GM12878 (cell line): ENCODE measurements around the gene CAMTA1. TPM values are rescaled to one million over a fixed set of nuclear protein-coding genes. Genes with fewer than 3 reads are reported as not detected.

Source experiments
- ATAC-seq: fragments of 200-7000 bp; cut with Tn5 transposase; 3 replicates; pipeline ENCODE4 v1.9.1; 2020; ENCODE audit warnings: mild to moderate bottlenecking, moderate library complexity
- BruUV-seq: library from RNA; stranded (reverse); fragments of 400-500 nt; replicated peaks from 2 replicates; lab custom pipeline; 2021; lab: Mats Ljungman, UMichigan
- CTCF ChIA-PET: fragments of 300-600 bp; sonication (Branson Sonifier 250); formaldehyde crosslinking; extraction: SDS; loops from one replicate; lab custom pipeline; 2021; ENCODE audit warnings: inconsistent platforms; lab: Yijun Ruan, JAX
- POLR2A ChIA-PET: fragments of 350-600 bp; formaldehyde crosslinking; extraction: SDS; loops from one replicate; lab custom pipeline; 2021; ENCODE audit warnings: inconsistent platforms; lab: Charles Lee
- RAD21 ChIA-PET: fragments of 300-600 bp; sonication (Branson Sonifier 250); formaldehyde crosslinking; loops from one replicate; lab custom pipeline; 2023; ENCODE audit warnings: antibody characterized with exemption; ENCODE audit not compliant: unreplicated experiment; lab: Charles Lee
- SMC1A ChIA-PET: fragments of 300-600 bp; sonication (Branson Sonifier 250); formaldehyde crosslinking; loops from one replicate; lab custom pipeline; 2023; ENCODE audit not compliant: unreplicated experiment, uncharacterized antibody; lab: Charles Lee
- DNase-seq: peaks from one replicate; pipeline ENCODE4 v3.0.0-alpha.2; 2011; ENCODE audit warnings: low read depth, low spot score
- FAIRE-seq: peaks from 3 replicates; lab custom pipeline; 2011; peaks lifted over from hg19 to GRCh38; lab: Jason Lieb, UNC
- H2AFZ ChIP-seq: 2 replicates; pipeline ENCODE4 v1.6.0; 2011; ENCODE audit warnings: low read depth, low read length, control low read depth; ENCODE audit not compliant: control insufficient read depth
- H3K27ac ChIP-seq: 2 replicates; pipeline ENCODE4 v1.5.1; 2011; ENCODE audit warnings: control low read depth; ENCODE audit not compliant: control insufficient read depth, insufficient read depth
- H3K27me3 ChIP-seq, 2 experiments: replicated peaks in 1 of 2; 2 replicates each; pipeline versions ENCODE4 v1.6.0 to v1.6.1; 2011; ENCODE audit warnings: low read length in 1 of 2; ENCODE audit not compliant: control insufficient read depth in 2 of 2, insufficient read depth in 2 of 2
- H3K36me3 ChIP-seq, 2 experiments: 2 replicates each; pipeline ENCODE4 v1.5.1; 2011; ENCODE audit warnings: low read length in 1 of 2; ENCODE audit not compliant: control insufficient read depth in 2 of 2, insufficient read depth in 2 of 2
- H3K4me1 ChIP-seq: 2 replicates; pipeline ENCODE4 v1.6.1; 2011; ENCODE audit warnings: mild to moderate bottlenecking, low read length, moderate library complexity, mixed read lengths; ENCODE audit not compliant: control insufficient read depth, insufficient read depth
- H3K4me2 ChIP-seq: 2 replicates; pipeline ENCODE4 v1.6.0; 2011; ENCODE audit warnings: control low read depth; ENCODE audit not compliant: control insufficient read depth, insufficient read depth
- H3K4me3 ChIP-seq: fragments of 200-600 bp; sonication (generic); 2 replicates; pipeline ENCODE4 v1.5.1; 2016
- H3K79me2 ChIP-seq: 2 replicates; pipeline ENCODE4 v1.6.0; 2011; ENCODE audit warnings: low read length; ENCODE audit not compliant: control insufficient read depth, insufficient read depth
- H3K9ac ChIP-seq: 2 replicates; pipeline ENCODE4 v1.8.0; 2011; ENCODE audit warnings: low read length, control low read depth, mixed read lengths; ENCODE audit not compliant: control insufficient read depth, insufficient read depth
- H3K9me3 ChIP-seq: replicated peaks from 3 replicates; pipeline ENCODE4 v1.5.1; 2011; ENCODE audit warnings: mild to moderate bottlenecking, low read length; ENCODE audit not compliant: control insufficient read depth, insufficient read depth
- H4K20me1 ChIP-seq: 2 replicates; pipeline ENCODE4 v1.6.0; 2011; ENCODE audit not compliant: control insufficient read depth, insufficient read depth
- BACH1 ChIP-seq: fragments of 450-650 bp; IDR thresholded peaks from 2 replicates; pipeline ENCODE4 v1.6.1; 2017; ENCODE audit warnings: mild to moderate bottlenecking, borderline replicate concordance
- CBFB ChIP-seq: IDR thresholded peaks from 2 replicates; pipeline ENCODE4 v1.6.1; 2016; ENCODE audit warnings: antibody characterized with exemption, low read depth
- CBX3 ChIP-seq: fragments of 200-600 bp; sonication (generic); IDR thresholded peaks from 2 replicates; pipeline ENCODE4 v1.6.1; 2016; ENCODE audit warnings: low read depth, borderline replicate concordance
- CREB1 ChIP-seq: IDR thresholded peaks from 2 replicates; pipeline ENCODE4 v1.6.1; 2012; ENCODE audit warnings: low read depth, mild to moderate bottlenecking, inconsistent platforms
- CREM ChIP-seq: IDR thresholded peaks from 2 replicates; pipeline ENCODE4 v1.6.1; 2014; ENCODE audit warnings: antibody characterized with exemption, low read depth
- HSF1 ChIP-seq: fragments of 150-350 bp; IDR thresholded peaks from 2 replicates; pipeline ENCODE4 v1.6.1; 2014; ENCODE audit warnings: mild to moderate bottlenecking, low read depth, low read length
- IRF4 ChIP-seq: IDR thresholded peaks from 2 replicates; pipeline ENCODE4 v1.6.1; 2011; ENCODE audit warnings: low read depth, low read length
- MEF2A ChIP-seq: IDR thresholded peaks from 2 replicates; pipeline ENCODE4 v1.6.1; 2011; ENCODE audit warnings: low read depth, mild to moderate bottlenecking, low read length, moderate library complexity; ENCODE audit not compliant: insufficient read depth
- MEF2B ChIP-seq: fragments of 450-650 bp; IDR thresholded peaks from 2 replicates; pipeline ENCODE4 v1.6.1; 2018; ENCODE audit warnings: mild to moderate bottlenecking, moderate library complexity; ENCODE audit not compliant: partially characterized antibody, poor library complexity, severe bottlenecking
- NFYB ChIP-seq: IDR thresholded peaks from 2 replicates; pipeline ENCODE4 v1.6.1; 2011; ENCODE audit warnings: low read depth, mild to moderate bottlenecking, low read length, improper control_type of control experiment, moderate library complexity; ENCODE audit not compliant: insufficient read depth
- PKNOX1 ChIP-seq: fragments of 450-650 bp; IDR thresholded peaks from 2 replicates; pipeline ENCODE4 v1.6.1; 2016; ENCODE audit warnings: mild to moderate bottlenecking
- RAD51 ChIP-seq: fragments of 450-650 bp; IDR thresholded peaks from 2 replicates; pipeline ENCODE4 v1.6.1; 2016; ENCODE audit warnings: moderate library complexity, mild to moderate bottlenecking, inconsistent platforms
- RB1 ChIP-seq: fragments of 450-650 bp; formaldehyde crosslinking; IDR thresholded peaks from 2 replicates; pipeline ENCODE4 v1.6.1; 2017; ENCODE audit warnings: mild to moderate bottlenecking, borderline replicate concordance
- STAT1 ChIP-seq: fragments of 450-650 bp; conservative IDR thresholded peaks from 2 replicates; pipeline ENCODE4 v1.6.1; 2014; ENCODE audit warnings: antibody characterized with exemption, mild to moderate bottlenecking
- STAT3 ChIP-seq: IDR thresholded peaks from 2 replicates; pipeline ENCODE4 v1.6.1; 2011; ENCODE audit warnings: low read depth, low read length, improper control_type of control experiment
- TBL1XR1 ChIP-seq: IDR thresholded peaks from 2 replicates; pipeline ENCODE4 v1.6.1; 2012; ENCODE audit warnings: low read depth, low read length, improper control_type of control experiment
- USF2 ChIP-seq: IDR thresholded peaks from 2 replicates; pipeline ENCODE4 v1.6.1; 2011; ENCODE audit warnings: low read depth, low read length, improper control_type of control experiment, borderline replicate concordance
- WRNIP1 ChIP-seq: IDR thresholded peaks from 2 replicates; pipeline ENCODE4 v1.6.1; 2011; ENCODE audit warnings: low read depth, low read length, improper control_type of control experiment, borderline replicate concordance
- ZBTB40 ChIP-seq: fragments of 450-650 bp; IDR thresholded peaks from 2 replicates; pipeline ENCODE4 v1.6.1; 2016; ENCODE audit warnings: mild to moderate bottlenecking, moderate library complexity, borderline replicate concordance
- WGBS: methylation state at CpG from one replicate; pipeline ENCODE4 v1.1.6; 2016; ENCODE audit warnings: low lambda C conversion rate; ENCODE audit not compliant: insufficient replicate concordance, insufficient coverage; ENCODE audit errors: missing lambda C conversion rate; 5-methylcytosine and 5-hydroxymethylcytosine counted together
- in situ Hi-C: fragments of 300-500 bp; cut with MboI; formaldehyde crosslinking; loops from 9 replicates; pipeline ENCODE4 v1.14.3; 2018; ENCODE audit warnings: mixed read lengths
- intact Hi-C: fragments of 100-400 bp; cut with micrococcal nuclease; formaldehyde crosslinking; loops from one replicate; pipeline ENCODE4 v1.14.2; 2022; ENCODE audit not compliant: unreplicated experiment
- polyA plus RNA-seq, 11 experiments: library from polyadenylated mRNA; depleted of rRNA in 4 of 11; unstranded in 6 of 11; stranded (reverse) in 5 of 11; fragments of >200 nt; fragmentation: Nextera tagmentation in 4 of 11; fragmentation: Illumina TruSeq in 1 of 11; extraction: Ambion mirVana in 4 of 11; extraction: Trizol in 1 of 11; gene quantifications; 1 replicate in 1 of 11; 2 replicates in 10 of 11; pipeline versions ENCODE4 v1.2.1 to v1.2.3, GENCODE V29; 2011 to 2016; ENCODE audit warnings: inconsistent platforms in 2 of 11, missing spikeins in 2 of 11, low read depth in 1 of 11
- total RNA-seq, 4 experiments: library from RNA; depleted of rRNA in 3 of 4; stranded (reverse); fragments of >200 nt in 3 of 4; fragmentation: Illumina TruSeq in 1 of 4; extraction: Trizol in 1 of 4; gene quantifications; 2 replicates each; pipeline versions ENCODE4 v1.2.1 to v1.2.3, GENCODE V29; 2013 to 2021

The CAMTA1 gene
- total and polyA plus RNA-seq, 10 of the 15 experiments (the other 5 are each of a cell fraction or from before 2014, with no cell fraction given), result 37.7 to 148 (median 76.4) TPM

DNA sequence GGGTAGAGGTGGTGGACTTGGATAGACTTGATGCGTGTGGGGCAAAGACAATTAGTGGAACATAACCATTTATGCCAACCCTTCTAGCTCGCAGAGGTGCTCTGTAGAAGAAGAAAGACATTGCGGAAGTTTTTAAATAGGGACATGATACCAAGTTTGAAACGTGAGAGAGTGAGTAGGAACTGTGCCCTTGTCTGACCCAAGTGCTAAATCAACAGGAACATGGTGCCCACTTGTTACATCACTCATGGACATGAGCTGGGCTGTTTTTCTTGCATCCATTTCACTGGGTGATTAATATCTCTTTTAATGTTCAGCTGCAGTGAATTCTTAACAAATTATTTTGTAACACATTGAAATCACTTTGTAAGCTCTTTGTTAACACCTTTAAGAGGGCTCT lies 577.7 kb downstream of the CAMTA1 start:
- intact Hi-C loops, result no loop called here
- RAD21 ChIA-PET, result no interaction called here
- Histone ChIP-seq H4K20me1 (no peaks in the 10 kb centered on the region), H3K27me3 (peaks cover 0 to 3% of the 10 kb centered on the region in 2 experiments; a peak in 2 of 4 replicates), H3K27ac (no peak overlapping the region), H3K4me3 (no peak overlapping the region), H2AFZ (no peak overlapping the region), H3K4me2 (no peak overlapping the region), H3K9me3 (no peaks in the 10 kb centered on the region; the same call in 2 of the 3 replicates), H3K79me2 (no peaks in the 10 kb centered on the region), H3K36me3 (no peaks in the 10 kb centered on the region), H3K4me1 (no peaks in the 10 kb centered on the region), H3K9ac (no peak overlapping the region)
- POLR2A ChIA-PET, result interaction anchor here (0.5 kb wide), 1 partner anchor 803 kb away, joined by 3 read pairs; no protein-coding TSS in a partner anchor
- in situ Hi-C loops, result no loop called here
- SMC1A ChIA-PET, result no interaction called here
- ATAC-seq, result no peak
- TF ChIP-seq CREM, result no peak
- TF ChIP-seq BACH1, result no peak
- no peak for TF ChIP-seq PKNOX1
- no peak for TF ChIP-seq MEF2B
- TF ChIP-seq MEF2A, result no peak
- TF ChIP-seq IRF4, result no peak
- TF ChIP-seq RB1, result no peak
- no peak for TF ChIP-seq CBX3
- no peak for TF ChIP-seq RAD51
- TF ChIP-seq WRNIP1, result no peak
- TF ChIP-seq STAT3, result no peak
- no peak for TF ChIP-seq HSF1
- TF ChIP-seq CREB1, result no peak
- TF ChIP-seq STAT1, result no peak
- TF ChIP-seq CBFB, result no peak
- no peak for TF ChIP-seq TBL1XR1
- no peak for TF ChIP-seq NFYB
- no peak for TF ChIP-seq USF2
- no peak for TF ChIP-seq ZBTB40
- no peak for FAIRE-seq
- DNase-seq, result no peak
- CTCF ChIA-PET, result no interaction called here
- BruUV-seq, result no TSS peak
- WGBS, result 36% methylated on average over 4 of the region's 4 CpGs
